ENCODE measurements around the gene TNPO2. TPM values are rescaled to one million over a fixed set of nuclear protein-coding genes. Genes with fewer than 3 reads are reported as not detected.

The TNPO2 gene
- total and polyA plus RNA-seq, 12 donors: 24.5 to 104 (median 74.4) TPM

DNA sequence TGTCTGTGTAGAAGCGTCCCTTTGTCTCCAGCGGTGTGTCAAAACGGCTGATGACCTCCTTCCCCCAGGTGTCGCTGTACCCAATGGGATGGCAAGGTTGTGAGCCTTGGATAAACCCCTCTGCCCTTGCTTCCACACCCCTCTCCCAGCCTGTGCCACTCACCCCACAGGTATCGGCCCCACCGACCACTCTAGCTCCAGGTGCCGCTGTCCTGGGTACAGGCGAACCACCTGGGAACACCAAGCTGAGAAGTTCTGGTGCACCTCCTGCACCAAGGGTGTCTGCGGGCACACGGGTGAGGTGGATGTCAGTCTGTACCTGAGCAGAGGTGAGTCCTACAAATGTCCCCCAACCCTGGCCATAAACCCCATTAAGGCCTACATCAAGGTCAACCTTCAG lies 73.8 kb downstream of the TNPO2 start:
- peaks cover 8 to 13% of the 10 kb centered on the region in 2 donors for H3K4me1 ChIP-seq (replicated peaks in 1 of 2)
- DNase-seq: no peak
- TF ChIP-seq POLR2A (IDR thresholded peaks at IDR 0.05) (no peak), CTCF (IDR thresholded peaks at IDR 0.05) (no peak)
- intact Hi-C loops (cut with DNase I): no loop called here
- H3K27me3 ChIP-seq: no peaks in the 10 kb centered on the region
- no peaks in the 10 kb centered on the region for H3K9me3 ChIP-seq (replicated peaks in 1 of 3)
- no peak overlapping the region for H3K4me3 ChIP-seq
- no peak overlapping the region for H3K27ac ChIP-seq
- WGBS, 4 donors: 93 to 97% (median 94%) methylated on average over 9 to 10 of the region's 10 CpGs
- H3K36me3 ChIP-seq (replicated peaks in 1 of 2): peaks cover 0 to 8% of the 10 kb centered on the region in 2 donors

Small RNA genes lying within 50 kb of the gene (small RNA-seq; reads per million reads assigned to genes)
- 22.6 to 30.7 reads per million in 2 donors for gene SNORD41

Other genes with a start within 250 kb of the TNPO2 start
- 1 to 10 TPM; 1.4 to 5.4 (median 4.3) TPM for gene ZNF709, start 239.1 kb downstream of the TNPO2 start, total RNA-seq
- 1 to 10 TPM; 1.2 to 2.9 (median 1.9) TPM for gene ZNF709, start 239.1 kb downstream of the TNPO2 start, polyA plus RNA-seq
- 10 to 100 TPM in 3 of 9 donors, 1 to 10 TPM in 6; 3.4 to 10.5 (median 9.8) TPM for gene ZNF564, start 172.4 kb downstream of the TNPO2 start, total RNA-seq
- 10 to 100 TPM in 1 of 3 donors, 1 to 10 TPM in 2; 4.3 to 12.5 (median 7.8) TPM for gene ZNF564, start 172.4 kb downstream of the TNPO2 start, polyA plus RNA-seq
- 10 to 100 TPM in 2 of 9 donors, 1 to 10 TPM in 7; 5.3 to 10.9 (median 6.8) TPM for gene ZNF490, start 113.1 kb downstream of the TNPO2 start, total RNA-seq
- gene ZNF490, start 113.1 kb downstream of the TNPO2 start, polyA plus RNA-seq: 1 to 10 TPM in 1 of 3 donors, under 1 TPM in 2; 0.34 to 2.6 (median 0.97) TPM
- gene ZNF791, start 113.0 kb downstream of the TNPO2 start, total RNA-seq: 10 to 100 TPM in 7 of 9 donors, 1 to 10 TPM in 2; 6.9 to 33.4 (median 17.7) TPM
- gene ZNF791, start 113.0 kb downstream of the TNPO2 start, polyA plus RNA-seq: 10 to 100 TPM in 1 of 3 donors, 1 to 10 TPM in 2; 6.0 to 21.9 (median 7.3) TPM
- gene MAN2B1, start 57.2 kb downstream of the TNPO2 start, total RNA-seq: 100 to 1,000 TPM in 6 of 9 donors, 10 to 100 TPM in 3; 25.0 to 131 (median 111) TPM
- 100 to 1,000 TPM in 2 of 3 donors, 10 to 100 TPM in 1; 19.5 to 194 (median 152) TPM for gene MAN2B1, start 57.2 kb downstream of the TNPO2 start, polyA plus RNA-seq
- gene WDR83, start 57.1 kb downstream of the TNPO2 start, total RNA-seq: 10 to 100 TPM; 10.6 to 20.5 (median 13.9) TPM
- 10 to 100 TPM in 2 of 3 donors, 1 to 10 TPM in 1; 3.9 to 68.5 (median 56.1) TPM for gene WDR83, start 57.1 kb downstream of the TNPO2 start, polyA plus RNA-seq
- 100 to 1,000 TPM in 5 of 9 donors, 10 to 100 TPM in 4; 80.4 to 197 (median 121) TPM for gene DHPS, start 42.1 kb downstream of the TNPO2 start, total RNA-seq
- 100 to 1,000 TPM in 2 of 3 donors, 10 to 100 TPM in 1; 64.5 to 166 (median 137) TPM for gene DHPS, start 42.1 kb downstream of the TNPO2 start, polyA plus RNA-seq
- not detected for gene GNG14, start 35.9 kb downstream of the TNPO2 start, total RNA-seq
- not detected for gene GNG14, start 35.9 kb downstream of the TNPO2 start, polyA plus RNA-seq
- gene FBXW9, start 27.3 kb downstream of the TNPO2 start, total RNA-seq: 10 to 100 TPM in 5 of 9 donors, 1 to 10 TPM in 4; 6.9 to 14.7 (median 11.1) TPM
- gene FBXW9, start 27.3 kb downstream of the TNPO2 start, polyA plus RNA-seq: 1 to 10 TPM; 2.1 to 6.8 (median 6.4) TPM
- 100 to 1,000 TPM; 125 to 423 (median 195) TPM for gene TRIR, start 10.8 kb upstream of the TNPO2 start, total RNA-seq
- gene TRIR, start 10.8 kb upstream of the TNPO2 start, polyA plus RNA-seq: 100 to 1,000 TPM; 162 to 405 (median 338) TPM
- 10 to 100 TPM; 75.3 to 97.7 (median 82.5) TPM for gene GET3, start 13.6 kb upstream of the TNPO2 start, total RNA-seq
- 10 to 100 TPM; 50.3 to 74.1 (median 56.7) TPM for gene GET3, start 13.6 kb upstream of the TNPO2 start, polyA plus RNA-seq
- gene BEST2, start 27.9 kb upstream of the TNPO2 start, total RNA-seq: not detected
- not detected for gene BEST2, start 27.9 kb upstream of the TNPO2 start, polyA plus RNA-seq
- 10 to 100 TPM; 10.2 to 38.3 (median 25.5) TPM for gene HOOK2, start 51.6 kb upstream of the TNPO2 start, total RNA-seq
- 10 to 100 TPM in 2 of 3 donors, 1 to 10 TPM in 1; 6.3 to 99.7 (median 69.3) TPM for gene HOOK2, start 51.6 kb upstream of the TNPO2 start, polyA plus RNA-seq
- gene JUNB, start 67.6 kb upstream of the TNPO2 start, total RNA-seq: 100 to 1,000 TPM in 8 of 9 donors, 10 to 100 TPM in 1; 46.9 to 594 (median 351) TPM
- gene JUNB, start 67.6 kb upstream of the TNPO2 start, polyA plus RNA-seq: 100 to 1,000 TPM in 2 of 3 donors, 1 to 10 TPM in 1; 4.2 to 291 (median 104) TPM
- gene PRDX2, start 77.9 kb upstream of the TNPO2 start, total RNA-seq: 1,000 to 10,000 TPM in 3 of 9 donors, 100 to 1,000 TPM in 6; 597 to 1,660 (median 849) TPM
- gene PRDX2, start 77.9 kb upstream of the TNPO2 start, polyA plus RNA-seq: 100 to 1,000 TPM; 146 to 957 (median 364) TPM
- gene THSD8, start 78.1 kb upstream of the TNPO2 start, total RNA-seq: 1 to 10 TPM in 5 of 9 donors, not detected in 4; 1.8 to 8.6 (median 4.7) TPM
- 1 to 10 TPM; 3.5 to 5.6 (median 4.4) TPM for gene THSD8, start 78.1 kb upstream of the TNPO2 start, polyA plus RNA-seq
- 10 to 100 TPM in 1 of 9 donors, 1 to 10 TPM in 8; 2.8 to 11.5 (median 6.6) TPM for gene RNASEH2A, start 82.7 kb upstream of the TNPO2 start, total RNA-seq
- gene RNASEH2A, start 82.7 kb upstream of the TNPO2 start, polyA plus RNA-seq: 1 to 10 TPM; 1.8 to 4.3 (median 3.4) TPM
- 1 to 10 TPM in 3 of 9 donors, under 1 TPM in 1, not detected in 5; 0.23 to 5.2 (median 2.9) TPM for gene RTBDN, start 110.6 kb upstream of the TNPO2 start, total RNA-seq
- gene RTBDN, start 110.6 kb upstream of the TNPO2 start, polyA plus RNA-seq: 10 to 100 TPM in 1 of 3 donors, 1 to 10 TPM in 2; 2.0 to 16.4 (median 4.5) TPM
- gene MAST1, start 114.6 kb upstream of the TNPO2 start, total RNA-seq: 1 to 10 TPM in 8 of 9 donors, under 1 TPM in 1; 0.72 to 6.9 (median 3.0) TPM
- 10 to 100 TPM in 1 of 3 donors, 1 to 10 TPM in 2; 1.3 to 29.6 (median 4.7) TPM for gene MAST1, start 114.6 kb upstream of the TNPO2 start, polyA plus RNA-seq
- gene DNASE2, start 157.5 kb upstream of the TNPO2 start, total RNA-seq: 10 to 100 TPM in 8 of 9 donors, 1 to 10 TPM in 1; 3.3 to 83.4 (median 53.8) TPM
- 10 to 100 TPM; 13.6 to 22.2 (median 17.9) TPM for gene DNASE2, start 157.5 kb upstream of the TNPO2 start, polyA plus RNA-seq
- gene KLF1, start 163.3 kb upstream of the TNPO2 start, total RNA-seq: under 1 TPM in 2 of 9 donors, not detected in 7; 0.23 to 0.83 TPM
- gene KLF1, start 163.3 kb upstream of the TNPO2 start, polyA plus RNA-seq: under 1 TPM in 1 of 3 donors, not detected in 2; 0.24 TPM
- gene GCDH, start 167.2 kb upstream of the TNPO2 start, total RNA-seq: 10 to 100 TPM; 23.7 to 78.4 (median 35.3) TPM
- 10 to 100 TPM; 16.2 to 26.9 (median 22.5) TPM for gene GCDH, start 167.2 kb upstream of the TNPO2 start, polyA plus RNA-seq
- gene SYCE2, start 195.4 kb upstream of the TNPO2 start, total RNA-seq: under 1 TPM in 2 of 9 donors, not detected in 7; 0.78 to 0.91 TPM
- gene SYCE2, start 195.4 kb upstream of the TNPO2 start, polyA plus RNA-seq: under 1 TPM; 0.16 to 0.24 (median 0.20) TPM
- 100 to 1,000 TPM in 1 of 9 donors, 10 to 100 TPM in 8; 40.6 to 102 (median 55.0) TPM for gene FARSA, start 209.8 kb upstream of the TNPO2 start, total RNA-seq
- 10 to 100 TPM; 33.5 to 62.1 (median 36.0) TPM for gene FARSA, start 209.8 kb upstream of the TNPO2 start, polyA plus RNA-seq
- gene CALR, start 214.7 kb upstream of the TNPO2 start, total RNA-seq: 1,000 to 10,000 TPM in 2 of 9 donors, 100 to 1,000 TPM in 7; 271 to 1,489 (median 656) TPM
- gene CALR, start 214.7 kb upstream of the TNPO2 start, polyA plus RNA-seq: 1,000 to 10,000 TPM in 1 of 3 donors, 100 to 1,000 TPM in 2; 224 to 1,230 (median 336) TPM
- gene RAD23A, start 221.9 kb upstream of the TNPO2 start, total RNA-seq: 100 to 1,000 TPM in 6 of 9 donors, 10 to 100 TPM in 3; 66.5 to 146 (median 111) TPM
- 100 to 1,000 TPM; 112 to 240 (median 206) TPM for gene RAD23A, start 221.9 kb upstream of the TNPO2 start, polyA plus RNA-seq
- 100 to 1,000 TPM in 1 of 9 donors, 10 to 100 TPM in 8; 26.1 to 101 (median 48.5) TPM for gene GADD45GIP1, start 233.3 kb upstream of the TNPO2 start, total RNA-seq
- gene GADD45GIP1, start 233.3 kb upstream of the TNPO2 start, polyA plus RNA-seq: 100 to 1,000 TPM in 2 of 3 donors, 10 to 100 TPM in 1; 16.5 to 213 (median 183) TPM
- 1 to 10 TPM in 5 of 9 donors, under 1 TPM in 4; 0.35 to 2.3 (median 1.1) TPM for gene DAND5, start 245.6 kb upstream of the TNPO2 start, total RNA-seq
- under 1 TPM; 0.27 to 0.34 (median 0.32) TPM for gene DAND5, start 245.6 kb upstream of the TNPO2 start, polyA plus RNA-seq

Data from adrenal gland (tissue), 12 donors.